ENCODE data around the gene CPEB1.
"Not testable (repeated sequence)": the region's sequence is repeated elsewhere in the genome, so short reads cannot be mapped to it uniquely, and the experiment has no call there.

Gene CPEB1

GRCh38 chr15:82504074-82504473 lies 143.1 kb downstream of the CPEB1 start:
- DNase-seq, result not testable (repeated sequence)

DNA sequence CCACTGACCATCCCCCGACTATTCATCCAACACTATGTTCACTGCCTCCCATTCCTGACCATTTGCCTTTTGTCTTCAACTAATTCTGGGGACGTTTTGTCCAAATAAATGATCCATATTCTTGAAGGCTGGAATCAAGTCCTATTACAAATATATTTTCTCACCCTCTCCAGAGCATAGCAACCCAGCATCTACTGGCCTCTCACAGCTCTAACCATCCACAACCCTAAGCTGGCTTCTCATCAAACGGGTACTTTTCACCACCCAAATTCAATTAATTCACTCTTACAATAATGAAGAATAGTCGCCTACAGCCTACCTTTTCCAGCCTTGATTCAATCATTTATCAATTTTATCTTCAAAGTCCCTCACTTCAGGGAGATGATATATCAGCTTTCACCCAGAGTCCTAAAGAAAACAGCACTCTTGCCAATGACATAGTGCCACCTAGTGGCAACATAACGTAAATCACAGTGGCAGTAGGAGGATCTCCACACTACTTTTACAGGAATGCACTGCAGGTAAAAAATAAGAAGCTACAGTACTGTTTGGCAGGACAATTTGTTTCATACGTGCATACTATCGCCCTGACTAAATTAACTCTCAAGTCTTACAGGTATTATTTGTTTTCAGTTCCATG lies 144.3 kb downstream of the CPEB1 start:
- DNase-seq, result not testable (repeated sequence)

DNA sequence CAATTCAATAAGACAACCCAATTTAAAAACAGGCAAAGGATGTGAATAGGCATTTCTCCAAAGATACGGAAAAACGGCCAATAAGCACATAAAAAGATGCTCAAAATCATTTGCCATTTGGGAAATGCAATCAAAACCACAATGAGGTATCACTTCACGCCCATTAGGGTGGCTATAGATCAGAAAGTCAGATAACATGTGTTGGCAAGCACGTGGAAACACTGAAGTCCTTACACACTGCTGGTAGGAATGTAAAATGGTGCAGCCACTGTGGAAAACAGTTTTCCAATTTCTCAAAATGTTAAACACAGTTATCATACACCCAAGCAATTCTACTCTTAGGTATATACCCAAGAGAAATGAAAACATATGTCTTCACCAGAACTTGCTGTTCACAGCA lies 146.4 kb downstream of the CPEB1 start:
- DNase-seq, result not testable (repeated sequence)

- DNase-seq, result not testable (repeated sequence)
These were observed 149.2 kb downstream of the CPEB1 start for GRCh38 chr15:82497978-82498377.

All from suppressor macrophage treated with lipopolysaccharide for 1 hour (primary cell).